ENCODE results near the gene SYT13. TPM values are rescaled to one million over a fixed set of nuclear protein-coding genes. Genes with fewer than 3 reads are reported as not detected.

SYT13 gene
- polyA plus RNA-seq, 1 donor (not counting 4 experiments of a cell fraction or from before 2014, with no cell fraction given) = not detected

- Histone ChIP-seq H3K9me3 (ENCODE audit: control insufficient read depth, low read depth, low read length) (no peaks in the 10 kb centered on the region), H3K4me1 (ENCODE audit: control insufficient read depth, extremely low read depth, insufficient read depth, low read length) (no peaks in the 10 kb centered on the region), H3K4me2 (ENCODE audit: control insufficient read depth, extremely low read depth, insufficient read depth, low read depth, low read length) (no peak overlapping the region), H3K4me3 (ENCODE audit: control insufficient read depth in 2 of 3, extremely low read depth in 1 of 3, insufficient read depth in 2 of 3, low read depth in 1 of 3, low read length in 3 of 3) (no peak overlapping the region), H2AFZ (ENCODE audit: control insufficient read depth, low read length) (no peak overlapping the region), H3K27me3 (ENCODE audit: control insufficient read depth, extremely low read depth, insufficient read depth, low read length) (peaks cover 5% of the 10 kb centered on the region), H3K9me1 (ENCODE audit: control insufficient read depth, extremely low read depth, insufficient read depth, low read length) (no peaks in the 10 kb centered on the region), H4K20me1 (ENCODE audit: control insufficient read depth, extremely low read depth, insufficient read depth, low read length) (no peaks in the 10 kb centered on the region), H3K9ac (ENCODE audit: control insufficient read depth, extremely low read depth, insufficient read depth, low read length) (no peak overlapping the region), H3K27ac (ENCODE audit: control insufficient read depth, insufficient read depth, low read length) (no peak overlapping the region), H3K36me3 (ENCODE audit: control insufficient read depth in 2 of 2, extremely low read depth in 1 of 2, insufficient read depth in 2 of 2, low read length in 2 of 2) (no peaks in the 10 kb centered on the region), H3K79me2 (ENCODE audit: control insufficient read depth, insufficient read depth, low read length) (no peaks in the 10 kb centered on the region)
- FAIRE-seq = no peak
- no peak for TF ChIP-seq EZH2 (IDR thresholded peaks at IDR 0.05; ENCODE audit: low read length)
- TF ChIP-seq CTCF (optimal IDR thresholded peaks at IDR 0.05 in 1 of 3, IDR thresholded peaks at IDR 0.05 in 1 of 3, conservative IDR thresholded peaks at IDR 0.05 in 1 of 3; ENCODE audit: extremely low read depth in 1 of 3, insufficient read depth in 2 of 3, low read length in 3 of 3) = no peak
- dilution Hi-C loops (cut with MboI; ENCODE audit: extremely low pct_ligation_motif_present, low sequenced_read_pairs) = no loop called here
- no peak for DNase-seq (ENCODE audit: low read depth, low spot score)
Measured at GRCh38 chr11:45304111-45304991, 18.2 kb upstream of the SYT13 start.

DNA sequence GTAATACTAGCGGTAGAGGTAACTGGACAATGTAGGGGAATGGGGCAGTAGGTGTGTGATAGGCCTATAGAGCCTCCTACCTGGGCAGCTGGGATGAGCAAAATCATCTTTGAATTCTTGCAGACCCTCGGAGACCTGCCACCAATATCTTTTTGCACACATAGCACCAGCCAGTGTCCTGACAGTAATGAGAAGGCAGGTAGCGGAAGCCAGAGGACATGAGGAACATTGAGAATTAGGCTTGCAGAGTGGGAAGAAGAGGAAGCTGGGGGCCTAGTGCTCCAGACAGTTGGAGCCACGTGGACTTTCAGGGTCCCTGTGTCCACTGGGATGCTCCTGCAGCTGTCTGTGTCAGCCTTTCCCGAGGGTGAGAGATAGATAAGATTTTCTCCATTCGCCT lies 17.2 kb upstream of the SYT13 start:
- peaks cover 5% of the 10 kb centered on the region for H3K27me3 ChIP-seq (ENCODE audit: control insufficient read depth, extremely low read depth, insufficient read depth, low read length)
- H3K27ac ChIP-seq (ENCODE audit: control insufficient read depth, insufficient read depth, low read length) = no peak overlapping the region
- no peaks in the 10 kb centered on the region for H4K20me1 ChIP-seq (ENCODE audit: control insufficient read depth, extremely low read depth, insufficient read depth, low read length)
- H3K4me1 ChIP-seq (ENCODE audit: control insufficient read depth, extremely low read depth, insufficient read depth, low read length) = no peaks in the 10 kb centered on the region
- H3K36me3 ChIP-seq (ENCODE audit: control insufficient read depth in 2 of 2, extremely low read depth in 1 of 2, insufficient read depth in 2 of 2, low read length in 2 of 2) = no peaks in the 10 kb centered on the region
- dilution Hi-C loops (cut with MboI; ENCODE audit: extremely low pct_ligation_motif_present, low sequenced_read_pairs) = no loop called here
- no peak overlapping the region for H3K4me2 ChIP-seq (ENCODE audit: control insufficient read depth, extremely low read depth, insufficient read depth, low read depth, low read length)
- no peaks in the 10 kb centered on the region for H3K9me3 ChIP-seq (ENCODE audit: control insufficient read depth, low read depth, low read length)
- H3K9me1 ChIP-seq (ENCODE audit: control insufficient read depth, extremely low read depth, insufficient read depth, low read length) = no peaks in the 10 kb centered on the region
- DNase-seq (ENCODE audit: low read depth, low spot score) = no peak
- no peaks in the 10 kb centered on the region for H3K79me2 ChIP-seq (ENCODE audit: control insufficient read depth, insufficient read depth, low read length)
- H3K4me3 ChIP-seq (ENCODE audit: control insufficient read depth in 2 of 3, extremely low read depth in 1 of 3, insufficient read depth in 2 of 3, low read depth in 1 of 3, low read length in 3 of 3) = no peak overlapping the region
- H2AFZ ChIP-seq (ENCODE audit: control insufficient read depth, low read length) = no peak overlapping the region
- no peak for FAIRE-seq
- TF ChIP-seq EZH2 (IDR thresholded peaks at IDR 0.05; ENCODE audit: low read length) = no peak
- no peak for TF ChIP-seq CTCF (optimal IDR thresholded peaks at IDR 0.05 in 1 of 3, IDR thresholded peaks at IDR 0.05 in 1 of 3, conservative IDR thresholded peaks at IDR 0.05 in 1 of 3; ENCODE audit: extremely low read depth in 1 of 3, insufficient read depth in 2 of 3, low read length in 3 of 3)
- no peak overlapping the region for H3K9ac ChIP-seq (ENCODE audit: control insufficient read depth, extremely low read depth, insufficient read depth, low read length)

Data from keratinocyte (primary cell).